A549 (cell line): Measurements from ENCODE around the gene GOLGA5. TPM values are rescaled to one million over a fixed set of nuclear protein-coding genes. Genes with fewer than 3 reads are reported as not detected.

Experiments
- ATAC-seq, 2 experiments: fragments of 200-7000 bp in 1 of 2; fragments of >200 bp in 1 of 2; cut with Nextera tagmentation in 1 of 2; cut with Tn5 transposase in 1 of 2; 3 replicates each; pipeline versions ENCODE4 v1.8.0 to v1.9.1; 2018 to 2020; ENCODE audit warnings: mild to moderate bottlenecking in 1 of 2, moderate library complexity in 1 of 2
- CTCF ChIA-PET: fragments of 300-600 bp; sonication (Branson Sonifier 250); formaldehyde crosslinking; extraction: SDS; loops from one replicate; lab custom pipeline; 2021; ENCODE audit warnings: antibody characterized with exemption, inconsistent platforms; lab: Yijun Ruan, JAX
- POLR2A ChIA-PET: fragments of 350-600 bp; formaldehyde crosslinking; extraction: SDS; loops from one replicate; lab custom pipeline; 2021; ENCODE audit warnings: antibody characterized with exemption, inconsistent platforms; lab: Yijun Ruan, JAX
- DNase-seq, 2 experiments: peaks; one replicate each; pipeline versions ENCODE4 v3.0.0 to v3.0.0-alpha.2; 2011 to 2016; ENCODE audit warnings: low read depth in 1 of 2, low spot score in 1 of 2
- FAIRE-seq: peaks from 2 replicates; lab custom pipeline; 2011; peaks lifted over from hg19 to GRCh38; lab: Jason Lieb, UNC
- H3K27ac ChIP-seq, 2 experiments: fragments of >200 bp; sonication (Bioruptor Twin); formaldehyde crosslinking; 3 replicates each; pipeline ENCODE4 v1.5.1; 2016 to 2017
- H3K4me1 ChIP-seq: fragments of >200 bp; sonication (Bioruptor Twin); formaldehyde crosslinking; 3 replicates; pipeline ENCODE4 v1.6.1; 2016
- H3K4me2 ChIP-seq: fragments of >200 bp; sonication (Bioruptor Twin); formaldehyde crosslinking; 3 replicates; pipeline ENCODE4 v1.6.1; 2016
- H3K4me3 ChIP-seq: fragments of >200 bp; sonication (Bioruptor Twin); formaldehyde crosslinking; 3 replicates; pipeline ENCODE4 v1.5.1; 2016
- H3K9me3 ChIP-seq: fragments of >200 bp; sonication (Bioruptor Twin); formaldehyde crosslinking; 3 replicates; pipeline ENCODE4 v1.6.1; 2016
- ATOH8 ChIP-seq: fragments of 250-450 bp; sonication (Bioruptor Pico); IDR thresholded peaks from 2 replicates; pipeline ENCODE4 v1.5.0; 2020; ENCODE audit warnings: low read depth, mild to moderate bottlenecking, moderate library complexity
- BCL3 ChIP-seq: fragments of >200 bp; sonication (Bioruptor Twin); formaldehyde crosslinking; IDR thresholded peaks from 3 replicates; pipeline ENCODE4 v1.6.1; 2016
- CHD2 ChIP-seq: fragments of 150-350 bp; IDR thresholded peaks from 2 replicates; pipeline ENCODE4 v1.6.1; 2014; ENCODE audit warnings: low read length; ENCODE audit not compliant: partially characterized antibody
- E2F6 ChIP-seq: IDR thresholded peaks from 2 replicates; pipeline ENCODE4 v1.6.1; 2012; ENCODE audit warnings: low read depth, borderline replicate concordance
- FOXS1 ChIP-seq: fragments of 250-450 bp; sonication (Bioruptor Pico); IDR thresholded peaks from 2 replicates; pipeline ENCODE4 v1.5.0; 2020; ENCODE audit warnings: mild to moderate bottlenecking, moderate library complexity
- HDAC2 ChIP-seq: fragments of 200-600 bp; sonication (generic); IDR thresholded peaks from 2 replicates; pipeline ENCODE4 v1.6.1; 2016
- JUNB ChIP-seq: fragments of >200 bp; sonication (Bioruptor Twin); formaldehyde crosslinking; IDR thresholded peaks from 2 replicates; pipeline ENCODE4 v1.6.1; 2016
- MAFK ChIP-seq: fragments of 450-650 bp; IDR thresholded peaks from 2 replicates; pipeline ENCODE4 v1.6.1; 2014; ENCODE audit not compliant: partially characterized antibody
- MAZ ChIP-seq: fragments of 150-350 bp; IDR thresholded peaks from 2 replicates; pipeline ENCODE4 v1.6.1; 2014; ENCODE audit warnings: antibody characterized with exemption, low read depth, low read length, borderline replicate concordance
- MYC ChIP-seq: IDR thresholded peaks from 2 replicates; pipeline ENCODE4 v1.6.1; 2012; ENCODE audit warnings: mild to moderate bottlenecking, inconsistent platforms, low read length, improper control_type of control experiment, borderline replicate concordance
- PHF8 ChIP-seq: fragments of 200-600 bp; sonication (generic); IDR thresholded peaks from 2 replicates; pipeline ENCODE4 v1.6.1; 2016; ENCODE audit warnings: low read depth, mild to moderate bottlenecking, antibody characterized with exemption, moderate library complexity, borderline replicate concordance
- POLR2A ChIP-seq: IDR thresholded peaks from 2 replicates; pipeline ENCODE4 v1.6.1; 2012; ENCODE audit warnings: mild to moderate bottlenecking, low read length
- POLR2AphosphoS2 ChIP-seq: conservative IDR thresholded peaks from 2 replicates; pipeline ENCODE4 v1.6.1; 2012; ENCODE audit warnings: low read length, improper control_type of control experiment, inconsistent platforms
- RARB ChIP-seq: fragments of 250-450 bp; sonication (Bioruptor Pico); IDR thresholded peaks from 2 replicates; pipeline ENCODE4 v1.8.0; 2021; ENCODE audit warnings: mild to moderate bottlenecking, moderate library complexity
- RFX5 ChIP-seq: fragments of 450-650 bp; IDR thresholded peaks from 2 replicates; pipeline ENCODE4 v1.7.1; 2014; ENCODE audit warnings: antibody characterized with exemption, mild to moderate bottlenecking, moderate library complexity
- RNF2 ChIP-seq: fragments of 200-600 bp; sonication (generic); IDR thresholded peaks from 2 replicates; pipeline ENCODE4 v1.6.1; 2016; ENCODE audit warnings: low read depth, mild to moderate bottlenecking, antibody characterized with exemption, moderate library complexity, borderline replicate concordance
- SMC3 ChIP-seq: fragments of >200 bp; sonication (Bioruptor Twin); formaldehyde crosslinking; IDR thresholded peaks from 3 replicates; pipeline ENCODE4 v1.6.1; 2018; ENCODE audit warnings: inconsistent platforms
- TFCP2L1 ChIP-seq: fragments of 250-450 bp; sonication (Bioruptor Pico); IDR thresholded peaks from 2 replicates; pipeline ENCODE4 v1.5.0; 2021; ENCODE audit warnings: mild to moderate bottlenecking
- TP53 ChIP-seq: fragments of 250-450 bp; sonication (Bioruptor Pico); IDR thresholded peaks from 2 replicates; pipeline ENCODE4 v1.5.0; 2021; ENCODE audit warnings: mild to moderate bottlenecking, moderate library complexity
- ZC3H11A ChIP-seq: fragments of 450-650 bp; IDR thresholded peaks from 2 replicates; pipeline ENCODE4 v1.6.1; 2014; ENCODE audit warnings: antibody characterized with exemption, mild to moderate bottlenecking
- ZFP36 ChIP-seq: fragments of 450-650 bp; IDR thresholded peaks from 2 replicates; pipeline ENCODE4 v1.6.1; 2014; ENCODE audit warnings: borderline replicate concordance; ENCODE audit not compliant: partially characterized antibody
- WGBS: methylation state at CpG from one replicate; pipeline ENCODE4 v1.1.6; 2017; ENCODE audit errors: missing lambda C conversion rate; 5-methylcytosine and 5-hydroxymethylcytosine counted together
- polyA plus RNA-seq, 4 experiments: library from polyadenylated mRNA; depleted of rRNA in 3 of 4; stranded (reverse); fragments of >200 nt; fragmentation: RNase III in 1 of 4; extraction: RNeasy Plus Mini Kit Qiagen cat#74134 plus additional on column Dnase treatment in 1 of 4; gene quantifications; 2 replicates in 3 of 4; 3 replicates in 1 of 4; pipeline ENCODE4 v1.2.3, GENCODE V29; 2011 to 2017
- TF ChIP-seq, protein P1 (sequence below): fragments of 150-350 bp; IDR thresholded peaks from 2 replicates; pipeline ENCODE4 v1.6.1; 2014; ENCODE audit warnings: low read depth, mild to moderate bottlenecking, low read length
- TF ChIP-seq, protein P2 (sequence below): fragments of >200 bp; sonication (Bioruptor Twin); formaldehyde crosslinking; IDR thresholded peaks from 3 replicates; pipeline ENCODE4 v1.5.1; 2016
- TF ChIP-seq, protein P3 (sequence below): fragments of 450-650 bp; IDR thresholded peaks from 2 replicates; pipeline ENCODE4 v1.6.1; 2014; ENCODE audit warnings: antibody characterized with exemption

Gene GOLGA5
- polyA plus RNA-seq, 2 of the 4 experiments (the other 2 are of a cell fraction) = 31.9 to 53.8 TPM

GRCh38 chr14:92884410-92884809 is 90.3 kb downstream of the GOLGA5 start:
- Histone ChIP-seq H3K4me2 (no peak overlapping the region), H3K4me1 (no peaks in the 10 kb centered on the region), H3K9me3 (0 out of 3 replicates have a peak, but pooled peaks cover 4% of the 10 kb centered on the region), H3K27ac (no peak overlapping the region), H3K4me3 (no peak overlapping the region)
- 24% methylated on average over 3 of the region's 3 CpGs for WGBS
- ATAC-seq (no peak), DNase-seq (no peak), FAIRE-seq (no peak)
- no peak for TF ChIP-seq HDAC2
- peak; percentile 19 for TF ChIP-seq MAFK
- POLR2A ChIA-PET = no interaction called here
- CTCF ChIA-PET = interaction anchor here (0.6 to 1.1 kb wide), 2 partner anchors 255 to 794 kb away, joined by 3 read pairs; no protein-coding TSS in a partner anchor

- no peak for TF ChIP-seq TFCP2L1 (CRISPR knock-in tag)
- no peak for TF ChIP-seq BCL3
- TF ChIP-seq RNF2 = no peak
- TF ChIP-seq FOXS1 (CRISPR knock-in tag) = no peak
- no peak for TF ChIP-seq PHF8
- TF ChIP-seq MYC = no peak
- TF ChIP-seq ATOH8 (CRISPR knock-in tag) = no peak
- TF ChIP-seq, protein P1, sequence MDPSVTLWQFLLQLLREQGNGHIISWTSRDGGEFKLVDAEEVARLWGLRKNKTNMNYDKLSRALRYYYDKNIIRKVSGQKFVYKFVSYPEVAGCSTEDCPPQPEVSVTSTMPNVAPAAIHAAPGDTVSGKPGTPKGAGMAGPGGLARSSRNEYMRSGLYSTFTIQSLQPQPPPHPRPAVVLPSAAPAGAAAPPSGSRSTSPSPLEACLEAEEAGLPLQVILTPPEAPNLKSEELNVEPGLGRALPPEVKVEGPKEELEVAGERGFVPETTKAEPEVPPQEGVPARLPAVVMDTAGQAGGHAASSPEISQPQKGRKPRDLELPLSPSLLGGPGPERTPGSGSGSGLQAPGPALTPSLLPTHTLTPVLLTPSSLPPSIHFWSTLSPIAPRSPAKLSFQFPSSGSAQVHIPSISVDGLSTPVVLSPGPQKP = no peak
- no peak for TF ChIP-seq RFX5
- no peak for TF ChIP-seq CHD2
- TF ChIP-seq TP53 = no peak
- TF ChIP-seq POLR2A = no peak
- TF ChIP-seq ZC3H11A = no peak
- no peak for TF ChIP-seq RARB (CRISPR knock-in tag)
- TF ChIP-seq E2F6 = no peak
- Histone ChIP-seq H3K4me1 (no peaks in the 10 kb centered on the region), H3K27ac (no peak overlapping the region), H3K9me3 (0 out of 3 replicates have a peak, but pooled peaks cover 4% of the 10 kb centered on the region), H3K4me3 (no peak overlapping the region), H3K4me2 (no peak overlapping the region)
- POLR2A ChIA-PET = no interaction called here
- WGBS = 10% methylated on average over 7 of the region's 8 CpGs
- FAIRE-seq (no peak), ATAC-seq (no peak), DNase-seq (no peak)
- CTCF ChIA-PET = no interaction called here
Measured at GRCh38 chr14:92885279-92886061, 91.4 kb downstream of the GOLGA5 start.

GRCh38 chr14:92886337-92886736 is 92.2 kb downstream of the GOLGA5 start:
- CTCF ChIA-PET = no interaction called here
- DNase-seq = no peak
- TF ChIP-seq, protein P2, sequence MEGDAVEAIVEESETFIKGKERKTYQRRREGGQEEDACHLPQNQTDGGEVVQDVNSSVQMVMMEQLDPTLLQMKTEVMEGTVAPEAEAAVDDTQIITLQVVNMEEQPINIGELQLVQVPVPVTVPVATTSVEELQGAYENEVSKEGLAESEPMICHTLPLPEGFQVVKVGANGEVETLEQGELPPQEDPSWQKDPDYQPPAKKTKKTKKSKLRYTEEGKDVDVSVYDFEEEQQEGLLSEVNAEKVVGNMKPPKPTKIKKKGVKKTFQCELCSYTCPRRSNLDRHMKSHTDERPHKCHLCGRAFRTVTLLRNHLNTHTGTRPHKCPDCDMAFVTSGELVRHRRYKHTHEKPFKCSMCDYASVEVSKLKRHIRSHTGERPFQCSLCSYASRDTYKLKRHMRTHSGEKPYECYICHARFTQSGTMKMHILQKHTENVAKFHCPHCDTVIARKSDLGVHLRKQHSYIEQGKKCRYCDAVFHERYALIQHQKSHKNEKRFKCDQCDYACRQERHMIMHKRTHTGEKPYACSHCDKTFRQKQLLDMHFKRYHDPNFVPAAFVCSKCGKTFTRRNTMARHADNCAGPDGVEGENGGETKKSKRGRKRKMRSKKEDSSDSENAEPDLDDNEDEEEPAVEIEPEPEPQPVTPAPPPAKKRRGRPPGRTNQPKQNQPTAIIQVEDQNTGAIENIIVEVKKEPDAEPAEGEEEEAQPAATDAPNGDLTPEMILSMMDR = no peak
- TF ChIP-seq ZFP36 (no peak), MAZ (no peak), POLR2AphosphoS2 (no peak), SMC3 (no peak), MYC (no peak), JUNB (no peak), TFCP2L1 (CRISPR knock-in tag) (no peak), POLR2A (no peak), RARB (CRISPR knock-in tag) (no peak)
- TF ChIP-seq, protein P3, sequence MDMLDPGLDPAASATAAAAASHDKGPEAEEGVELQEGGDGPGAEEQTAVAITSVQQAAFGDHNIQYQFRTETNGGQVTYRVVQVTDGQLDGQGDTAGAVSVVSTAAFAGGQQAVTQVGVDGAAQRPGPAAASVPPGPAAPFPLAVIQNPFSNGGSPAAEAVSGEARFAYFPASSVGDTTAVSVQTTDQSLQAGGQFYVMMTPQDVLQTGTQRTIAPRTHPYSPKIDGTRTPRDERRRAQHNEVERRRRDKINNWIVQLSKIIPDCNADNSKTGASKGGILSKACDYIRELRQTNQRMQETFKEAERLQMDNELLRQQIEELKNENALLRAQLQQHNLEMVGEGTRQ = no peak
- Histone ChIP-seq H3K4me1 (no peaks in the 10 kb centered on the region), H3K4me3 (no peak overlapping the region), H3K9me3 (0 out of 3 replicates have a peak, but pooled peaks cover 4% of the 10 kb centered on the region), H3K27ac (no peak overlapping the region), H3K4me2 (no peak overlapping the region)
- POLR2A ChIA-PET = no interaction called here
- WGBS = 11% methylated on average over 10 of the region's 11 CpGs
- ATAC-seq = no peak
- FAIRE-seq = no peak
